ENCODE results near the gene ATAD3B.
"Not testable (repeated sequence)": the region's sequence is repeated elsewhere in the genome, so short reads cannot be mapped to it uniquely, and the experiment has no call there.

GRCh38 chr1:1524750-1525383, 53.3 kb downstream of the ATAD3B start:
- TF ChIP-seq EHF (CRISPR knock-in tag; IDR thresholded peaks at IDR 0.05); CTCF (IDR thresholded peaks at IDR 0.05); POLR2A (IDR thresholded peaks at IDR 0.05; ENCODE audit: low read length); JUN (IDR thresholded peaks at IDR 0.05); MAFK (IDR thresholded peaks at IDR 0.05; ENCODE audit: partially characterized antibody); REST (IDR thresholded peaks at IDR 0.05): not testable (repeated sequence)
- TF ChIP-seq, protein P1, sequence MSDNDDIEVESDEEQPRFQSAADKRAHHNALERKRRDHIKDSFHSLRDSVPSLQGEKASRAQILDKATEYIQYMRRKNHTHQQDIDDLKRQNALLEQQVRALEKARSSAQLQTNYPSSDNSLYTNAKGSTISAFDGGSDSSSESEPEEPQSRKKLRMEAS (IDR thresholded peaks at IDR 0.05) = not testable (repeated sequence)
